Calu3 (cell line): ENCODE data around the gene SGTB. TPM values are rescaled to one million over a fixed set of nuclear protein-coding genes. Genes with fewer than 3 reads are reported as not detected.
"Not testable (repeated sequence)": the region's sequence is repeated elsewhere in the genome, so short reads cannot be mapped to it uniquely, and the experiment has no call there.

Source experiments
- BruUV-seq: library from RNA; stranded (reverse); fragments of 400-500 nt; replicated peaks from 2 replicates; lab custom pipeline; 2021; lab: Mats Ljungman, UMichigan
- CTCF ChIA-PET: fragments of 300-600 bp; sonication (Branson Sonifier 250); formaldehyde crosslinking; loops from one replicate; lab custom pipeline; 2022; ENCODE audit warnings: antibody characterized with exemption; lab: Charles Lee
- DNase-seq: peaks from one replicate; pipeline ENCODE4 v3.0.0; 2022
- H3K27ac Mint-ChIP-seq: one replicate; pipeline ENCODE4 v1.8.0; 2022; ENCODE audit warnings: mixed read lengths; ENCODE audit not compliant: unreplicated experiment
- H3K27me3 Mint-ChIP-seq: one replicate; pipeline ENCODE4 v1.8.0; 2022; ENCODE audit warnings: mixed read lengths; ENCODE audit not compliant: unreplicated experiment
- H3K36me3 Mint-ChIP-seq: one replicate; pipeline ENCODE4 v1.8.0; 2022; ENCODE audit warnings: mild to moderate bottlenecking, moderate library complexity, mixed read lengths; ENCODE audit not compliant: insufficient read depth, unreplicated experiment
- H3K4me1 Mint-ChIP-seq: one replicate; pipeline ENCODE4 v1.8.0; 2022; ENCODE audit warnings: mild to moderate bottlenecking, low read depth, mixed read lengths; ENCODE audit not compliant: unreplicated experiment
- H3K4me3 Mint-ChIP-seq: one replicate; pipeline ENCODE4 v1.8.0; 2022; ENCODE audit warnings: mild to moderate bottlenecking, low read depth, moderate library complexity, mixed read lengths; ENCODE audit not compliant: unreplicated experiment
- H3K9me3 Mint-ChIP-seq: one replicate; pipeline ENCODE4 v1.8.0; 2022; ENCODE audit warnings: low read depth, mixed read lengths; ENCODE audit not compliant: unreplicated experiment
- CTCF ChIP-seq: fragments of 200-600 bp; IDR thresholded peaks from one replicate; pipeline ENCODE4 v1.8.0; 2022; ENCODE audit warnings: antibody characterized with exemption; ENCODE audit not compliant: unreplicated experiment
- intact Hi-C: fragments of 100-400 bp; cut with micrococcal nuclease; formaldehyde crosslinking; loops from one replicate; pipeline ENCODE4 v1.10.0; 2022; ENCODE audit not compliant: unreplicated experiment
- total RNA-seq: library from RNA; stranded (reverse); gene quantifications from 2 replicates; pipeline ENCODE4 v1.2.3, GENCODE V29; 2022

Gene SGTB
- total RNA-seq, 1 experiment from 2014 or later = 6.8 TPM

DNA sequence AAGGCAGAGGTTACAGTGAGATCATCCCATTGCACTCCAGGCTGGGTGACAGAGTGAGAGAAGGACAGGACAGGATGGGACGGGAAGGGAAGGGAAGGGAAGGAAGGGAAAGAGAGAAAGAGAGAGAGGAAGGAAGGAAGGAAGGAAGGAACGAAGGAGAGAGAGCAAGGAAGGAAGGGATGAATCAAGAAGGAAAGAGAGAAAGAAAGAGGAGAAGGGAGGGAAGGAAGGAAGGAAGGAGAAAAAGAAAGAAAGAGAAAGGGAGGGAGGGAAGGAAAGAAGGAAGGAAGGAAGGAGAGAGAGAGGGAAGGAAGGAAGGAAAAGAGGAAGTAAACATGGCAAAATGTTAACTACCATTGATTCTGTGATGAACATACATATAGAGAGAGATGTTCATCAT lies 28.8 kb downstream of the SGTB start:
- Mint-ChIP-seq H3K27me3 (no peaks in the 10 kb centered on the region), H3K27ac (no peak overlapping the region), H3K36me3 (no peaks in the 10 kb centered on the region), H3K4me3 (no peak overlapping the region), H3K9me3 (no peaks in the 10 kb centered on the region), H3K4me1 (no peaks in the 10 kb centered on the region)
- intact Hi-C loops = no loop called here
- no peak for TF ChIP-seq CTCF
- BruUV-seq = no TSS peak
- DNase-seq = no peak
- CTCF ChIA-PET = no interaction called here

DNA sequence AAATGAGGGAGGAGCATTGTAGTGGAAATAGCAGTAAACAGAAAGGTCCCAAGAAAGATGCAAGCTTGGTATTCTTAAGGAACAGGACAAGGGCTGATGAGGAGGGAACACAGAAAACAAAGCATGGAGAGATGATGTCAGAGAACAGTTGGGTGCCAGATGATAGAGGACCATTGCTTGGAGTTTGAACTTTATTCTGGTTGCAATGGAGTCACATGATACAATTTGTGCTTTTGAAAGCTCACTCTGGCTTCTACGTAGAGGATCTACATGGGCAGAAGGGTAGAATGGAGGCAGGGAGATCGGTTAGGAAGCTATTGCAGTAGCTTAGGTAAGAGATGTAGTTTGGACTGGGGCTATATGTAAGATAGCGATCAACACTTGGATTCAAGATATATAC lies 39.8 kb downstream of the SGTB start:
- no peaks in the 10 kb centered on the region for H3K4me1 Mint-ChIP-seq
- TF ChIP-seq CTCF = no peak
- no peak overlapping the region for H3K4me3 Mint-ChIP-seq
- no peaks in the 10 kb centered on the region for H3K9me3 Mint-ChIP-seq
- intact Hi-C loops = no loop called here
- CTCF ChIA-PET = no interaction called here
- no peaks in the 10 kb centered on the region for H3K27me3 Mint-ChIP-seq
- no peak overlapping the region for H3K27ac Mint-ChIP-seq
- no peaks in the 10 kb centered on the region for H3K36me3 Mint-ChIP-seq
- no TSS peak for BruUV-seq
- no peak for DNase-seq

DNA sequence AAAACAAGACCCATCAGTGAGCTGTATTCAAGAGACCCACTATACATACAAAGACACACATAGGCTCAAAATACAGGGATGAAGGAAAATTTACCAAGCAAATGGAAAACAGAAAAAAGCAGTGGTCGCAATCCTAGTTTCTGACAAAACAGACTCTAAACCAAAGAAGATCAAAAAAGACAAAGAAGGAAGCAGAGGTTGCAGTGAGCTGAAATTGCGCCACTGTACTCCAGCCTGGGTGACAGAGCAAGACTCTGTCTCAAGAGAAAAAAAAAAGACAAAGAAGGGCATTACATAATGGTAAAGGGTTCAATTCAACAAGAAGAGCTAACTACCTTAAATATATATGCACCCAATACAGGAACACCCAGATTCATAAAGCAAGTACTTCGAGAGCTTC lies 45.9 kb downstream of the SGTB start:
- intact Hi-C loops, H3K27me3 Mint-ChIP-seq, H3K9me3 Mint-ChIP-seq, CTCF ChIA-PET, H3K36me3 Mint-ChIP-seq, H3K4me3 Mint-ChIP-seq, BruUV-seq, H3K27ac Mint-ChIP-seq, H3K4me1 Mint-ChIP-seq, DNase-seq: not testable (repeated sequence)

DNA sequence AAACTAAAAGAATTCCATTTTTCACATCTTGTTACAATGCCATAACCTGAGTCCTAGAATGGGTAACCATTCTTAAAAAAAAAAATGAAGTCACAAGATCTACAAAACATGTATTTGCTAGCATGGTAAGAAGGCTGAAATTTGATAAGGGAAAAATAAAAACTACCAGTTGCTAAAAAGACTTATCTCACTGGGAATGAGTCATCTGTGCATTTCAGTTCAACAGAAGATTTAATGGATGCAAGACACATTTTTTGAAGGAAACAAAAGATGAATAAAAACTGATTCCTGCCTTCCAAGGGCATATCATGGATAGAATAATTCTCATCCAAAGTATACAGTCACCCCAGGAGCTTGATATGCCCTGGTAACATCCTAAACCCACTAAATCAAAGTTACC lies 47.2 kb downstream of the SGTB start:
- TF ChIP-seq CTCF = no peak
- intact Hi-C loops = no loop called here
- H3K4me3 Mint-ChIP-seq = no peak overlapping the region
- DNase-seq = no peak
- no peaks in the 10 kb centered on the region for H3K9me3 Mint-ChIP-seq
- H3K4me1 Mint-ChIP-seq = no peaks in the 10 kb centered on the region
- H3K27me3 Mint-ChIP-seq = no peaks in the 10 kb centered on the region
- no peak overlapping the region for H3K27ac Mint-ChIP-seq
- CTCF ChIA-PET = interaction anchor here (0.5 kb wide), 1 partner anchor 329 kb away, joined by 6 read pairs; no protein-coding TSS in a partner anchor
- BruUV-seq = no TSS peak
- no peaks in the 10 kb centered on the region for H3K36me3 Mint-ChIP-seq

DNA sequence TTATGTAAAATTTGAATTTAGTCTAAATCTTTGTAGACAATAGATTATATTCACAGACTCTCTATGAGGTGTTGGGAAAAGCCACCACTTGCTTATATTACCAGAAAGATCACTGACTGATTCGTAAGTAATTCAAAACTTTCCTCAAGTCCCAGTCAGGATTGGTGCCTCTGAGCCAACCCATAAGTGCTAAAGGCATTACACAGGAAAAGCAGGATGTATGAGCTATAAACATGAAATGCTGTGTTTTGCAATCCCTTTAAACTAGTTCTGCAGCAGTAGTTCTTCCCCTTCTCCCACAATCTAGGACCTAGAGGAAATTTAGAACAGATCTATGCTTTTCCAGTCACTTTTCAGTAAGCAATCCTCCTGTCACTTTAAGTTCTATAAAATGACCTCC lies 49.1 kb downstream of the SGTB start:
- DNase-seq = no peak
- intact Hi-C loops = no loop called here
- Mint-ChIP-seq H3K9me3 (no peaks in the 10 kb centered on the region), H3K4me1 (no peaks in the 10 kb centered on the region), H3K36me3 (no peaks in the 10 kb centered on the region), H3K4me3 (no peak overlapping the region), H3K27ac (no peak overlapping the region), H3K27me3 (no peaks in the 10 kb centered on the region)
- no peak for TF ChIP-seq CTCF
- CTCF ChIA-PET = no interaction called here
- no TSS peak for BruUV-seq
